ENCODE data around the gene SLC41A3. TPM values are rescaled to one million over a fixed set of nuclear protein-coding genes. Genes with fewer than 3 reads are reported as not detected.

SLC41A3 gene
- total and polyA plus RNA-seq, 2 experiments from 2014 or later, result 19.8 to 56.0 TPM

DNA sequence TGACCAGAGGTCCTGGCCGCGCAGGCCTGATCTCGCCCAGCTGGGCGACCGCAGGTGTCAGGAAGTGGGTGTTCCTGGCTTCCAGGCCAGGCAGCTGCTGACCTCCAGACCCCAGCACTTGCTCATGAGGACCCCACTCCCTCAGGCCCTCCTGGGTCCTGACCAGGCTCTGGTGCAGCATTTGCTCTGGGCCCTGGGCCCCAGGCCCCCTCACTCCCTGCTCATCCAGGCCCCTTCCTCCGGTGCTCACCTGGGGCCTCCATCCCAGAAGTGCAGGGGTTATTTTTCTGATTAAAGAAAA, 122.7 kb downstream of the SLC41A3 start:
- Histone ChIP-seq H3K4me2 (ENCODE audit: unreplicated experiment) (no peak overlapping the region), H2AFZ (no peak overlapping the region), H3K9ac (no peak overlapping the region), H3K4me1 (ENCODE audit: insufficient read depth) (no peaks in the 10 kb centered on the region), H4K20me1 (ENCODE audit: insufficient read depth) (no peaks in the 10 kb centered on the region), H3K27me3 (replicated peaks; ENCODE audit: insufficient read depth) (peaks cover 12% of the 10 kb centered on the region), H3K9me3 (ENCODE audit: low read depth) (no peaks in the 10 kb centered on the region), H3K36me3 (ENCODE audit: low read depth) (no peaks in the 10 kb centered on the region), H3K27ac (no peak overlapping the region), H3K79me2 (ENCODE audit: insufficient read depth) (no peaks in the 10 kb centered on the region), H3F3A (ENCODE audit: insufficient read depth) (no peaks in the 10 kb centered on the region), H3K9me2 (ENCODE audit: insufficient read depth) (no peaks in the 10 kb centered on the region), H3K4me3 (no peak overlapping the region)
- no peak for DNase-seq
- WGBS, 2 experiments (ENCODE audit: low coverage in 1 of 2, low lambda C conversion rate in 2 of 2, missing lambda C conversion rate in 2 of 2), result 41 to 74% methylated on average over 1 to 6 of the region's 6 CpGs
- in situ Hi-C loops (cut with MboI), result loop anchor here (25.0 kb wide), 1 partner anchor 426 kb away; the partner anchor contains the start of gene CFAP100
- no peak for TF ChIP-seq EZH2 (IDR thresholded peaks at IDR 0.05; ENCODE audit: insufficient read depth, poor library complexity, severe bottlenecking)
- no peak for TF ChIP-seq EZH2phosphoT487 (IDR thresholded peaks at IDR 0.05; ENCODE audit: insufficient read depth, low read depth)

- Histone ChIP-seq H3F3A (ENCODE audit: insufficient read depth) (no peaks in the 10 kb centered on the region), H3K36me3 (ENCODE audit: low read depth) (no peaks in the 10 kb centered on the region), H4K20me1 (ENCODE audit: insufficient read depth) (no peaks in the 10 kb centered on the region), H3K27ac (no peak overlapping the region), H3K4me3 (no peak overlapping the region), H3K79me2 (ENCODE audit: insufficient read depth) (no peaks in the 10 kb centered on the region), H3K9me2 (ENCODE audit: insufficient read depth) (no peaks in the 10 kb centered on the region), H3K4me1 (ENCODE audit: insufficient read depth) (no peaks in the 10 kb centered on the region), H2AFZ (no peak overlapping the region), H3K9me3 (ENCODE audit: low read depth) (no peaks in the 10 kb centered on the region), H3K9ac (no peak overlapping the region), H3K4me2 (ENCODE audit: unreplicated experiment) (no peak overlapping the region), H3K27me3 (replicated peaks; ENCODE audit: insufficient read depth) (peaks cover 6% of the 10 kb centered on the region)
- TF ChIP-seq EZH2phosphoT487 (IDR thresholded peaks at IDR 0.05; ENCODE audit: insufficient read depth, low read depth) (no peak), EZH2 (IDR thresholded peaks at IDR 0.05; ENCODE audit: insufficient read depth, poor library complexity, severe bottlenecking) (no peak)
- 79 to 81% methylated on average over 11 of the region's 11 CpGs for WGBS, 2 experiments (ENCODE audit: low coverage in 1 of 2, low lambda C conversion rate in 2 of 2, missing lambda C conversion rate in 2 of 2)
- in situ Hi-C loops (cut with MboI), result loop anchor here (25.0 kb wide), 1 partner anchor 427 kb away; the partner anchor contains the start of gene CFAP100
- DNase-seq, result peak; percentile 2
Measured at GRCh38 chr3:125960456-125961288, 123.3 kb downstream of the SLC41A3 start.

DNA sequence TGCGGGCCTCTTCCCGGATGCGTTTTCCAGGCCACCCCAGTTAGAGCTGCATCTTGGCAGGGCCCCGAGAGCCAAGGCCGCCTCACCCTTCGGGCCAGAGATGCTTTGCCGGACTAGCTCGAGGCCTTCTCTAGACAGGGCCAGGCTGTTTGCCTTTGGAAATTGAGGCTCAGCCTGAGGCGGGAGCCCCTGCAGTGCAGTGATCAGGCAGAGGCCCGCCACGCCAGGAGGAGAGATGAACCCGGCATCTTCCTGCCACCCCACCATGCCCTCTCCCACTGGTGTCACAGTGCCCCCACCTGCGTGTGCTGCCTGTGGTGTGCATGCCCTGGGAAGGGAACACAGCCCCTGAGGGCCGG, 123.9 kb downstream of the SLC41A3 start:
- Histone ChIP-seq H3K27ac (no peak overlapping the region), H3K4me3 (no peak overlapping the region), H3K36me3 (ENCODE audit: low read depth) (no peaks in the 10 kb centered on the region), H3K4me2 (ENCODE audit: unreplicated experiment) (no peak overlapping the region), H3K79me2 (ENCODE audit: insufficient read depth) (no peaks in the 10 kb centered on the region), H3F3A (ENCODE audit: insufficient read depth) (no peaks in the 10 kb centered on the region), H3K4me1 (ENCODE audit: insufficient read depth) (no peaks in the 10 kb centered on the region), H3K9me3 (ENCODE audit: low read depth) (no peaks in the 10 kb centered on the region), H3K27me3 (replicated peaks; ENCODE audit: insufficient read depth) (peaks cover 4% of the 10 kb centered on the region; the same call in 1 of the 2 replicates), H4K20me1 (ENCODE audit: insufficient read depth) (no peaks in the 10 kb centered on the region), H2AFZ (no peak overlapping the region), H3K9me2 (ENCODE audit: insufficient read depth) (no peaks in the 10 kb centered on the region), H3K9ac (no peak overlapping the region)
- in situ Hi-C loops (cut with MboI), result loop anchor here (25.0 kb wide), 1 partner anchor 427 kb away; the partner anchor contains the start of gene CFAP100
- no peak for DNase-seq
- TF ChIP-seq EZH2phosphoT487 (IDR thresholded peaks at IDR 0.05; ENCODE audit: insufficient read depth, low read depth) (no peak), EZH2 (IDR thresholded peaks at IDR 0.05; ENCODE audit: insufficient read depth, poor library complexity, severe bottlenecking) (no peak)
- WGBS, 2 experiments (ENCODE audit: low coverage in 1 of 2, low lambda C conversion rate in 2 of 2, missing lambda C conversion rate in 2 of 2), result 89% methylated on average over 11 to 14 of the region's 14 CpGs

DNA sequence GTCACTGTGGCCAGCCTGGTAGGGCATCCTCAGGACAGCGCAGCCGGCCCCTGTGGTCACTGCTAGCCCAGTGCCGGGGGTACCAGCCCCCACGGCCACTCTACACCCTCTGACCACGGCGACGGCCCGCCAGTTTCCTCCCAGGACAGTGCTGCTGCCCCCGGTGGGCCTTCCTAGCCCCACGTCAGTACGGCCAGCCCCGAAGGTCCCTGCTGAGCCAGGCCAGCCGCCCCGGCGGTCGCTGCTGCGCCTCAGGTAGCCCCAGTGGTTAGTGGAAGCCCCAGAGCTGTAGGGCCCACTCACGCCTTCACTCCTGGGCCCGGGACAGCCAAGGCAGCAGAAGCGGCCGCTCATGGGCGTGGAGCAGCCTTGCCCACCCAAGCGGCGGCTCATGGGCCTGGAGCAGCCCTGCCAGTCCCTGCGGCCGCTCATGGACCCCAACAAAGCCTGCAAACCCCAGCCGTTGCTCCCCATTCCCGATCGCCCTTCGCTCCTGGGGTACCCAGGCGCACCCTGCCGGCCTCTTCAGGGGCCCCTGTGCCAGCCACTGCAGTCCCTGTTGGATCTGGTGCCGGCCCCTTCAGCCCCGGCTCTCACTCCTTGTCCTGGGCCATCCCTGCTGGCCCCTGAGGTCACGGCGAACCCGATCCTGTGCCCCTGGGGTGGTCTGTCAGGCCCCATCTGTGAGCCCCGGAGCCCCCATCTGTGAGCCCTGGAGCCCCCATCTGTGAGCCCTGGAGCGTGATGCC, 124.4 kb downstream of the SLC41A3 start:
- in situ Hi-C loops (cut with MboI), result loop anchor here (25.0 kb wide), 1 partner anchor 428 kb away; the partner anchor contains the start of gene CFAP100
- Histone ChIP-seq H3K4me1 (ENCODE audit: insufficient read depth) (no peaks in the 10 kb centered on the region), H3K79me2 (ENCODE audit: insufficient read depth) (no peaks in the 10 kb centered on the region), H3K9me2 (ENCODE audit: insufficient read depth) (no peaks in the 10 kb centered on the region), H3F3A (ENCODE audit: insufficient read depth) (no peaks in the 10 kb centered on the region), H3K27ac (no peak overlapping the region), H3K4me2 (ENCODE audit: unreplicated experiment) (no peak overlapping the region), H3K9me3 (ENCODE audit: low read depth) (no peaks in the 10 kb centered on the region), H2AFZ (no peak overlapping the region), H3K27me3 (replicated peaks; ENCODE audit: insufficient read depth) (peaks cover 4% of the 10 kb centered on the region; the same call in 1 of the 2 replicates), H4K20me1 (ENCODE audit: insufficient read depth) (no peaks in the 10 kb centered on the region), H3K4me3 (no peak overlapping the region), H3K36me3 (ENCODE audit: low read depth) (no peaks in the 10 kb centered on the region), H3K9ac (no peak overlapping the region)
- no peak for TF ChIP-seq EZH2 (IDR thresholded peaks at IDR 0.05; ENCODE audit: insufficient read depth, poor library complexity, severe bottlenecking)
- no peak for TF ChIP-seq EZH2phosphoT487 (IDR thresholded peaks at IDR 0.05; ENCODE audit: insufficient read depth, low read depth)
- 87 to 89% methylated on average over 29 to 39 of the region's 39 CpGs for WGBS, 2 experiments (ENCODE audit: low coverage in 1 of 2, low lambda C conversion rate in 2 of 2, missing lambda C conversion rate in 2 of 2)
- DNase-seq, result no peak
